GM21786 (cell line): ENCODE data around the gene LHCGR.
"Not testable (repeated sequence)": the region's sequence is repeated elsewhere in the genome, so short reads cannot be mapped to it uniquely, and the experiment has no call there.

ENCODE experiments used
- ATAC-seq: cut with Tn5 transposase; IDR thresholded peaks from one replicate; pipeline ENCODE4 v1.9.1; 2021; ENCODE audit not compliant: unreplicated experiment

Gene LHCGR

GRCh38 chr2:48713647-48714046, 41.9 kb downstream of the LHCGR start:
- ATAC-seq, result no peak

- ATAC-seq, result no peak
Observed at GRCh38 chr2:48712151-48712550, 43.4 kb downstream of the LHCGR start.

- no peak for ATAC-seq
Observed at GRCh38 chr2:48711343-48711742, 44.2 kb downstream of the LHCGR start.

- ATAC-seq, result no peak
Observed at GRCh38 chr2:48709096-48710034, 46.2 kb downstream of the LHCGR start.

GRCh38 chr2:48707466-48707865, 48.1 kb downstream of the LHCGR start:
- no peak for ATAC-seq

- ATAC-seq, result not testable (repeated sequence)
Observed at GRCh38 chr2:48703621-48704020, 51.9 kb downstream of the LHCGR start.

- no peak for ATAC-seq
Observed at GRCh38 chr2:48699348-48699930, 56.1 kb downstream of the LHCGR start.

GRCh38 chr2:48696881-48697280, 58.6 kb downstream of the LHCGR start:
- ATAC-seq, result no peak

GRCh38 chr2:48695991-48696390, 59.5 kb downstream of the LHCGR start:
- no peak for ATAC-seq

GRCh38 chr2:48694149-48694548, 61.4 kb downstream of the LHCGR start:
- ATAC-seq, result no peak

- ATAC-seq, result no peak
Observed at GRCh38 chr2:48693645-48694044, 61.9 kb downstream of the LHCGR start.

GRCh38 chr2:48693066-48693465, 62.5 kb downstream of the LHCGR start:
- no peak for ATAC-seq

- ATAC-seq, result no peak
Observed at GRCh38 chr2:48691935-48692691, 63.4 kb downstream of the LHCGR start.

GRCh38 chr2:48685126-48685525, 70.4 kb downstream of the LHCGR start:
- no peak for ATAC-seq

- ATAC-seq, result no peak
Observed at GRCh38 chr2:48677450-48677849, 78.1 kb downstream of the LHCGR start.

GRCh38 chr2:48674933-48675332, 80.6 kb downstream of the LHCGR start:
- ATAC-seq, result no peak

- ATAC-seq, result no peak
Observed at GRCh38 chr2:48673581-48673980, 81.9 kb downstream of the LHCGR start.

- peak; percentile 84 for ATAC-seq
Observed at GRCh38 chr2:48668992-48669391, 86.5 kb downstream of the LHCGR start.

GRCh38 chr2:48651158-48651790, 104.2 kb downstream of the LHCGR start:
- no peak for ATAC-seq

- no peak for ATAC-seq
Observed at GRCh38 chr2:48638261-48638660, 117.3 kb downstream of the LHCGR start.
